HepG2 (cell line): ENCODE measurements around the gene HDGFL2. TPM values are rescaled to one million over a fixed set of nuclear protein-coding genes. Genes with fewer than 3 reads are reported as not detected.

ENCODE experiments used
- ATF7 ChIP-seq, 2 experiments: fragments of 450-650 bp in 1 of 2; sonication (generic) in 1 of 2; formaldehyde crosslinking in 1 of 2; IDR thresholded peaks; 2 replicates each; pipeline versions ENCODE4 v1.4.0 to v1.6.1; 2016 to 2020; ENCODE audit warnings: antibody characterized with exemption in 1 of 2, mild to moderate bottlenecking in 1 of 2, missing genetic modification reagents in 1 of 2
- ATRX ChIP-seq: sonication (generic); formaldehyde crosslinking; IDR thresholded peaks from 2 replicates; pipeline ENCODE4 v1.4.0; 2020; ENCODE audit warnings: missing genetic modification reagents, borderline replicate concordance
- BCL6 ChIP-seq: IDR thresholded peaks from 2 replicates; pipeline ENCODE4 v1.6.1; 2016; ENCODE audit warnings: missing genetic modification reagents, missing compliant biosample characterization
- CCAR2 ChIP-seq: fragments of 200-400 bp; formaldehyde crosslinking; optimal IDR thresholded peaks from 2 replicates; pipeline ENCODE3; 2018; ENCODE audit warnings: low read depth, mild to moderate bottlenecking, low read length, moderate library complexity
- DRAP1 ChIP-seq: IDR thresholded peaks from 2 replicates; pipeline ENCODE4 v1.6.1; 2016; ENCODE audit warnings: missing genetic modification reagents, missing compliant biosample characterization
- E2F1 ChIP-seq: sonication (generic); formaldehyde crosslinking; IDR thresholded peaks from 2 replicates; pipeline ENCODE4 v1.5.0; 2020; ENCODE audit warnings: missing genetic modification reagents
- FUBP1 ChIP-seq: sonication (generic); formaldehyde crosslinking; IDR thresholded peaks from 2 replicates; pipeline ENCODE4 v1.5.1; 2020; ENCODE audit warnings: missing genetic modification reagents, mild to moderate bottlenecking, borderline replicate concordance
- HMGXB3 ChIP-seq: sonication (generic); formaldehyde crosslinking; IDR thresholded peaks from 2 replicates; pipeline ENCODE4 v1.4.0; 2020; ENCODE audit warnings: missing genetic modification reagents, borderline replicate concordance
- HNF4G ChIP-seq, 2 experiments: sonication (generic) in 1 of 2; formaldehyde crosslinking in 1 of 2; IDR thresholded peaks; 2 replicates each; pipeline versions ENCODE4 v1.4.0 to v1.6.1; 2011 to 2020; ENCODE audit warnings: borderline replicate concordance in 2 of 2, low read depth in 2 of 2, mild to moderate bottlenecking in 2 of 2, low read length in 1 of 2, missing genetic modification reagents in 1 of 2, moderate library complexity in 1 of 2
- ISX ChIP-seq: sonication (generic); formaldehyde crosslinking; conservative IDR thresholded peaks from 2 replicates; pipeline ENCODE4 v1.5.0; 2020; ENCODE audit warnings: missing genetic modification reagents
- NFIC ChIP-seq: IDR thresholded peaks from 2 replicates; pipeline ENCODE4 v1.6.1; 2012; ENCODE audit warnings: mild to moderate bottlenecking, low read length, inconsistent platforms
- PPARG ChIP-seq: conservative IDR thresholded peaks from 2 replicates; pipeline ENCODE4 v1.6.1; 2016; ENCODE audit warnings: missing biosample characterization, missing genetic modification reagents
- RORA ChIP-seq: sonication (generic); formaldehyde crosslinking; IDR thresholded peaks from 2 replicates; pipeline ENCODE4 v1.5.0; 2020; ENCODE audit warnings: mild to moderate bottlenecking, missing genetic modification reagents, moderate library complexity
- TCF7L2 ChIP-seq: IDR thresholded peaks from 2 replicates; pipeline ENCODE4 v1.6.1; 2011; ENCODE audit warnings: mild to moderate bottlenecking, low read depth, low read length, moderate library complexity
- ZNF264 ChIP-seq: sonication (generic); formaldehyde crosslinking; IDR thresholded peaks from 2 replicates; pipeline ENCODE4 v1.4.0; 2020; ENCODE audit warnings: missing genetic modification reagents
- ZNF30 ChIP-seq: sonication (generic); formaldehyde crosslinking; IDR thresholded peaks from 2 replicates; pipeline ENCODE4 v1.5.0; 2020; ENCODE audit warnings: mild to moderate bottlenecking, missing genetic modification reagents
- ZNF563 ChIP-seq: sonication (generic); formaldehyde crosslinking; IDR thresholded peaks from 2 replicates; pipeline ENCODE4 v1.8.0; 2022; ENCODE audit warnings: mild to moderate bottlenecking, moderate library complexity, missing genetic modification reagents
- ZNF660 ChIP-seq: sonication (generic); formaldehyde crosslinking; IDR thresholded peaks from 2 replicates; pipeline ENCODE4 v1.5.1; 2020; ENCODE audit warnings: mild to moderate bottlenecking, low read depth, missing genetic modification reagents, borderline replicate concordance
- polyA plus RNA-seq, 8 experiments: library from polyadenylated mRNA; depleted of rRNA in 3 of 8; stranded (reverse) in 7 of 8; unstranded in 1 of 8; fragments of >200 nt; fragmentation: Illumina TruSeq in 4 of 8; extraction: Trizol in 4 of 8; gene quantifications; 2 replicates each; pipeline versions ENCODE4 v1.2.1 to v1.2.3, GENCODE V29; 2011 to 2016; ENCODE audit warnings: low read depth in 4 of 8, missing spikeins in 1 of 8, mixed read lengths in 1 of 8; ENCODE audit not compliant: insufficient read depth in 1 of 8
- total RNA-seq, 5 experiments: library from RNA; depleted of rRNA; stranded (reverse); fragments of >200 nt; fragmentation: Illumina TruSeq; extraction: Trizol; gene quantifications; 2 replicates each; pipeline ENCODE4 v1.2.3, GENCODE V29; 2016; ENCODE audit warnings: low read depth in 1 of 5

HDGFL2 gene
- total and polyA plus RNA-seq, 2 of the 13 experiments (the other 11 are each of a cell fraction or from before 2014, with no cell fraction given) = 20.0 to 51.1 TPM

GRCh38 chr19:4534836-4535658 is 63.0 kb downstream of the HDGFL2 start, which contains the start of gene PLIN5 (continued):
- TF ChIP-seq PPARG (peak; percentile 46; the same call in 1 of the 2 replicates), E2F1 (no peak), DRAP1 (CRISPR knock-in tag) (peak; percentile 96), BCL6 (0 out of 2 replicates have a peak, but pooled peaks have one; percentile 18), HNF4G (IDR thresholded peaks at IDR 0.05; ENCODE audit: borderline replicate concordance, low read depth, low read length) (no peak), HNF4G (CRISPR knock-in tag; IDR thresholded peaks at IDR 0.05; ENCODE audit: borderline replicate concordance, low read depth) (0 out of 2 replicates have a peak, but pooled peaks have one; percentile 33), ZNF660 (no peak), ATF7 (IDR thresholded peaks at IDR 0.05) (no peak), ATF7 (CRISPR knock-in tag; IDR thresholded peaks at IDR 0.05) (no peak), NFIC (no peak), ZNF563 (CRISPR knock-in tag) (0 out of 2 replicates have a peak, but pooled peaks have one; percentile 55), CCAR2 (no peak), ZNF30 (CRISPR knock-in tag) (no peak), TCF7L2 (no peak), FUBP1 (no peak), ATRX (CRISPR knock-in tag) (no peak), ZNF264 (CRISPR knock-in tag) (no peak), HMGXB3 (CRISPR knock-in tag) (0 out of 2 replicates have a peak, but pooled peaks have one; percentile 22), ISX (CRISPR knock-in tag) (no peak), RORA (CRISPR knock-in tag) (no peak)
